DMS79 treated with DMSO at 0.1 percent for 48 hours (cell line): ENCODE results near the gene C22orf42.
"Not testable (repeated sequence)": the region's sequence is repeated elsewhere in the genome, so short reads cannot be mapped to it uniquely, and the experiment has no call there.

Source experiments
- DNase-seq: peaks from one replicate; lab custom pipeline; 2025; lab: John Stamatoyannopoulos, UW

The C22orf42 gene

DNA sequence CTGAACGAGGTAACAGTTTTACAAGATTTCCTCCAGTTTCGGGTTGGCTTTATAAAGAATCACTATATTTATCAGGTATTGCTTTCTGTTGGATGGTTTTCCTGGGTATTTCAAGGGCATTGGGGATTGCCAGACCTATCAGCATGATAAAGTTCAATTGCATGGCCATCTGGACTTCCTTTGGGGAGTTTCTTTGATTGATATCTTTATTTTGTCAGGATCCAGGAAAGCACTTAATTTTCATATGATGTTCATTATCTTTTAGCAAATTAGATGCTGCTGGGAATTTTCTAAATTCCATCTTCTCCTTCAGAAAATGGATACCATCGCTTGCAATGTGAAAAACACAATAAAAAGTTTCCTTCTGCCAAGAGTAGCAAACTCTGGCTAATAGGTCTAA, 24.5 kb upstream of the C22orf42 start:
- DNase-seq = no peak

DNA sequence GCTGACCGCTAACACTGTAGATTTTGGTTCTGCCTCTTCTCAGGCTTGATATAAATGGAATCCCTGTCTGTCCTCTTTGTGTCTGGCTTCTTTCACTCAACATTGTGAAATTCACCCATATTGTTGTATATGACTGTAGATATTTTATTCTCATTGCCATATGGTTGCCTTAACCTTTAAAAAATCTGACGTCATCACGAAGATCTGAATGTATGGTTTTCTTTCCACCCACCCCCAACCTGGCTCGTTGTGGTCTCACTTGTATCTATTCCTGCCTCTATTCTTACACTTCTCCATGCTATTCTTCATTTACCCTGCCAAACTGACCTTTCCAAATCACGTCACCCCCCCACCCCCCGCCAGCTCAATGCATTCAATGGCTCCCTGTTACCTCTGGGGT, 21.9 kb upstream of the C22orf42 start:
- DNase-seq = no peak

DNA sequence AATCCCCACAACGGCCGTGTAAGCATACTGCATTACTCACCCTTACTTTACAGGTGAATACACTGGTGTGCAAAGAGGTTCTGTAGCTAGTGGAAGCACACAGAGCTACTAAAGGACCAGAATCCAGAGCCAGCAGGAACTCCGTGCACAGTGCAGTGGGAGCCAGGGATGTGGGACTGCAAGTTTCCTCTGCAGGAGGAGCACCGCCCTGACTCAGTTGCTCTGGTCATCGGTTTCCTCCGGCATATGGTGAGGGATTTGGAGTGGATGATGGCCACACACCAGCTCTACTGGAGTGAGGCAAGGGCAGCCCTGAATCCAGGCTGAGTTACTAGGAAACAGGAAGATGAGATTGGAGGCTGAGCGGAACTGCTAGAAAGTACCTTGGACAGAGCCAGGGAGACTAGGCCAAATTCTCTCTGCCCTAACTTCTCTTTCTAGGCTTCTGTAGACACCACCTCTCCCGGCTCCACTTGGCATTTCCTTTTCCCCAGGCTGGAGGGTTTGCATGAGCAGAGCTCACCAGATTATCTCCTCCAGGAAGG, 18.2 kb upstream of the C22orf42 start:
- DNase-seq = no peak

DNA sequence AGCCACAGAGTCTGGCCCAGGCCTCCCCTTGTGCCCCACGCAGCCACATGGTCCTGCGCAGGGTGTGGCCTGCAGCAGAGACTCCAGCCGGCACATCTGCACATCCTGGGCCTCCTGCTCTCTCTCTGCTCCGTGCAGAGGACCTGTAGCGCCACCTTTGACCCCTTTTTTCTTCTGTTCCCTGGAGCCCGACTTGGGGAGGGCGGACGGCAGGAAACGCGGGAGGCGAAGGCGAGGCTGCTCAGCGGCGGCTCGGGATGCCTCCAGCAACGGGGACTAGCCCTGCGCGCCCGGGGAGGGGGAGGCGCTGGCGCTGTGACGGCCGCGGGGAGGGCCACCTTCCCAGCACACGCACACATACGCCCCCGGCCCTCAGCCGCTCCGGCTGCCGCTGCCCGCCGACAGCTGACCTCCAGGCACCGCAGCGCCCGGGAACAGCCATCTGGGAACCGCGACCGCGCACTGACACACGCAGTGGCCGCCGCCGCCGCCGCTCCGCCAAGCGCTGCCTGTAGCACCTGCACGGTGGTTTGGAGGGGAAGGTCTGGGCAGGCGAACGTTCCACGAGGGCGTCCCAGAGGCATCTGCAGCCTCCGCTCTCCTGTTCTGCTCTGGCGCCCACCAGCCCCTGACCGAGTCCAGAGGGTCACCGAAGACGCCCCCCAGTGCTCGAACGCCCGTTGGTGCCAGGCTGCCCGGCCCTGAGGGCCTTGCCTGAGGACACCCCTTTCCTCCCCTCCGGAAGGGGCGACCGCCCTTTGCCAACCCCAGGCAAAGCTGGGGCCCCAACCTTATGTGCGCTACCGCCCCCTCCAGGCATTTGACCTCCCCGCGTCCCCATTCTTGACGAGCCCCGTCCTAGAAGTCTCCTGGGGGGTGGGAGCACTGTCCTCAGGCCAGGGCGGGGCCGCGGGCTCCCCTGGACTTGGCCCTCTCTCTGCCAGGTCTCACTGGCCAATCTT, 16.9 kb upstream of the C22orf42 start:
- DNase-seq = no peak

DNA sequence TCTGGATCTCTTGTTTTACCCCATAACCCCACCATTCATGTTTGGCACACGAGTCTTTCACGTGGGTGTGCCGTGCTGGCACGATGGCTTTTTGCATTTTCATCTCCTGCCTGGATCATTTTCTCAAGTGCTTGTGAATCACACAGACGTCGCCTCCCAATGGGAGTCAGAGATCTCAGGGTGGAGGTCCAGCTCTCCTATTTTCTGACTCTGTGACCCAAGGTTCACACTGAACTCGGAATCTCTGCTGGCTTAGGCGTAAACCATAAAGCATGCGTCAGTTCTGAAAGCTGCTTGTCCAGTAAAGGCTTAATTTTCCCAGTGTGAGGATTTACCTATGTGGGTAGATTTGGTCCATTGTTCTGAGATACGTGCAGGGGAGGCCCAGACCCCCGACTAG, 16.0 kb upstream of the C22orf42 start:
- no peak for DNase-seq

DNA sequence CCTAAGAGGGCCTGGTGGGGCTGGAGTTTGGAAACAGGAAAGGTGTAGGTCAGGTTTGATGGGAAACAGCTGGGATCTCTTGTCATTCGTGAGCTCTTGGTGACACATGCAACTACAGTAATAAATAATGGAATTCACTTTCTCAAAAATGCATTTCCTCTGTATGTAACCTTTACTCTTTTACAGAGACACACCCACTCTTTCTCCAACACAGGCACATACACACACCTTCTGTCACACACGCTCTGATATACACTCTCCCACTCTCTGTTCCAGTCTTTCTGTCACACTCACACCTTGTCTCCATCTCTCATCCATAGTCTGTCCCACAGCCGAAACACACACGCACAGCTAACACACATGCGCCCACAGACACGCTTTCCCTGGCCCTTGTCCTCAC, 6.6 kb upstream of the C22orf42 start:
- DNase-seq = no peak

DNA sequence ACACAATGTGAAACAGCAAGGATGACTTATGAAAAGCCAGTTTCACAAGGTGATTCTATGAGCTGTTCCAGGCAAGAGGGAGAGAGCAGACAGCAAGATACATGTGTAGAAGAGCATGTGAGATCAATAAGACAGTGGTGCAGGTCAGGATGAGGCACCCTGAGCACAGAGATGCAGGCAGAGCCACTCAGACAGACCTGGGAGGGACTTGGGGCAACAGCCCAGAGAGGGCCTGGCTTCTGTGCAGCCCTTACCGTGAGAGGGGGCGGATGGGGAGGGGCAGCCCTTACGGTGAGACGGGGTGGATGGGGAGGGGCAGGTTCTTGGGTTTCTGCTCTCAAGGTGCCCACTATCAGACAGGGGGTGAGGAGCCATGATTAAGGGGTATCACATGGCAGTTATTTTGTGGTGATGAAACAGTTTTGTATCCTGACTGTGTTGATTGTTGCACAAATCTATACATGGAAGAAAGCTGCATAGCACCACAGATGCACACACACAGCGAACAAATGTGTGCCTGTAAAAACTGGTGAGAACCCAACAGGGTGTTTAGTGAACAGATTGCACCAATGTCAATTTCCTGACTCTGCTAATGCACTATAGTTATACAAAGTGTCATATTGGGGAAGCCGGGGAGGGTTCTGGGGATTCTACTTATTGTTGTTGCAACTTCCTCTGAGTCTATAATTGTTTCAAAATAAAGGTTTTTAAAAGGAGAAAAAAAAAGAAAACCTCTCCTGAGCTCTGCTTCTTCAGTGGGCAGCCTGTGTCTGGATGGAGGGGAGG, 5.2 kb upstream of the C22orf42 start:
- no peak for DNase-seq

DNA sequence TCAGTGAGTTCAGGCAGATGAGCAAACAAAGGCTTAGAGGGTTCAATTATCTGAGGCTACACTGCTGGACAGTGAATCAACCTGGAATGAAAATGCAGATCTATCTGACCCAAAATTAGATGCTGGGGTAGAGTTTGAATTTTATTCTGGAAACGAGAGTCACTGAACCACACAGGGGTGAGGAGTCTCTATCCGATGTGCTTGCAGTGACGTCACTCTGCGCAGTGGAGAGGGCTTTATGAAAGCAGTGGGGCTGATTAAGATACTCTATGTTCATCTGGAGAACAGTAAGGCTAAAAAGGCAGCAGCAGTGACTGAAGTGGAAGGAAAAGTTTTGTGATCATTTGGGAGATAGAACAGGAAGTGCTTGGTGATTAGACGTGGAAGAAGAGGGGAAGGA, 1.3 kb upstream of the C22orf42 start:
- DNase-seq = not testable (repeated sequence)

DNA sequence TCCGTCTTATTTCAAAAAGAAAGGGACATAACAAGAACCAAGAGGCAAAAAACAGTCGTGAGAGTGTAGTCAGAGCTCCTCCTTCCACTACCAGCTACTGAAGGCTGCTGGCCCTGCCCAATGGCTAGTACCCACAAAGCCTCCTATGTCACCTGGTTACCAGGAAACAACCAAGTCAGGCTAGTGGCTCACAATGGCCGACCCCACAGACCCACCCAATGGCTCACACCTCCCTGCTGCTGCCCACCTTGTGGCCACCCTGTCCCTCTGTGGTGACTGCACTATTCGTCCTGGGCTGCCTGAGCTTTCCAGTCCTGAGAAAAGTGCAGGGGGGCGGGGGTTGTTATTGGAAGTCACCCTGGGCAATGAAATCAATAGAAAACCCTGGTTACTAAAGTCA, 1.5 kb downstream of the C22orf42 start:
- not testable (repeated sequence) for DNase-seq

DNA sequence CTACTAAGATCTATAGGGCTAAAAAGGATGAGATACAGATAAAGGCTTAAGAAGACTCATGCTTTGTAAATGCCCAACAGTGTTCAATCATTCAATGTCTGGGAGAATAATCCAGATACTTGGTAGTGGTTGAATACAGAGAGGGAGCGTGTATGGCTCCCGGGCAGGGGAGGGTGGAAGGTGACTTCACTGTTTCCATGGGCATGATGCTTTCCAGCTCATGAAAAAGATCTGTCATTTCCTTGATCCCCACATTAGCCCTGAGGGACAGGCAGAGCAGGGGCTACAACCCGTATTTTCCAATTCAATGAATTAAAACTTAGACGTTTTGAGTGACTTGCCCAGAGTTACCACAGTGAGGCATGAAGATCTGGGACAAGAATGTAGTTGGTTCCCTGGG, 4.4 kb downstream of the C22orf42 start:
- DNase-seq = not testable (repeated sequence)

DNA sequence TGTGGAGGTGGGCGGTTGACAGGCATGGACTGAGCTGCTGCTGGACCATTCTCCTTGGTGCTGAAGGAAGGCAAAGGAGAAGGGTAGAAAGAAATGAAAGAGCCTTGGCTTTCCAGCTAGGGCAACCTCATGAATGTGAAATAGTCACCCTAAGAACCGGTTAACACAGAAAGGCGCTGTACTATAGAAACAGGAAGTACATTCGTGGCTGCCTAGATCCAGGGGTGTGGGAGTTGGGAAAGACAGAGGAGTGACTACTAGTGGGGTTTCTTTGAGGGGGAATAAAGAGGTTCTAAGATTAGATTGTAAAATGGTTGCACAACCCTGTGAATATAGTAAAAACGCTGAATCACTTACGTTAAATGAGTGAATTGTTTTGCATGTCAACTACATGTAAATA, 7.5 kb downstream of the C22orf42 start:
- DNase-seq = not testable (repeated sequence)

DNA sequence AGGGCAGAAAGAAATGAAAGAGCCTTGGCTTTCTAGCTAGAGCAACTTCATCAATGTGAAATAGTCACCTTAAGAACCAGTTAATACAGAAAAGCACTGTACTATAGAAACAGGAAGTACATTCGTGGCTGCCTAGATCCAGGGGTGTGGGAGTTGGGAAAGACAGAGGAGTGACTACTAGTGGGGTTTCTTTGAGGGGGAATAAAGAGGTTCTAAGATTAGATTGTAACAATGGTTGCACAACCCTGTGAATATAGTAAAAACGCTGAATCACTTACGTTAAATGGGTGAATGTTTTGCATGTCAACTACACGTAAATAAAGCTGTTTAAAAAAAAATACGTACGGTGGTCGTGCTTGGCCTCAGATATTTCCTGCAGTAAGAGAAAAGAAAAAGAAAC, 8.5 kb downstream of the C22orf42 start:
- DNase-seq = not testable (repeated sequence)

DNA sequence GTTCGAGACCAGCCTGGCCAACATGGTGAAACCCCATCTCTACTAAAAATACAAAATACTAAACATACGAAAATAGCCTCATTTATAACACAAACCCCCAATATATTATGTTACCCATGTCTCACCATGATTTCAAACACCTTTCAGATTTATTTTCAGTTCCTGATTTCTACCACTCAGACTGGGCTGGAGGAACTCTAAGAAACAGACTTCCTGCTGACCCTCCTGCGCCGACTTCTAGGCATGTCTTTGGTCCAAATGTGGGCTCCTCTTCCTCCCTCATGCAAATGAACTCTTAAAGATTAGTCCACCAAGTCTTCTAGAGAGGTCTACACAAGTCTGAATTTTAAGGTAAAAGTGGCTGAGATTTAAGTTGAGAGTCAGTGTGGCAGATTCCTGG, 10.7 kb downstream of the C22orf42 start:
- not testable (repeated sequence) for DNase-seq

DNA sequence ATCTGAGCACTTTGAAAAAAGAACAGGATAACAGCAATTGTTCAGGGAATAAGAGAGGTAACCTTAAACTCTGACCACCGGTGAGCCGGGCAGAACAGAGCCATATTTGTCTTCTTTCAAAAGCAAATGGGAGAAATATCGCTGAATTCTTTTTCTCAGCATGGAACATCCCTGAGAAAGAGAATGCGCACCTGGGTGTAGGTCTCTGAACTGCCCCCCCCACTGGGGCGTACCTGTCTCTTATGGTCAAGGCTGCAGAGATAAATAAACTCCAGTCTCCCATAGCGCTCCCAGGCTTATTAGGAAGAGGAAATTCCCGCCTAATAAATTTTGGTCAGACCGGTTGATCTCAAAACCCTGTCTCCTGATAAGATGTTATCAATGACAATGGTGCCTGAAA, 12.0 kb downstream of the C22orf42 start:
- DNase-seq = not testable (repeated sequence)

DNA sequence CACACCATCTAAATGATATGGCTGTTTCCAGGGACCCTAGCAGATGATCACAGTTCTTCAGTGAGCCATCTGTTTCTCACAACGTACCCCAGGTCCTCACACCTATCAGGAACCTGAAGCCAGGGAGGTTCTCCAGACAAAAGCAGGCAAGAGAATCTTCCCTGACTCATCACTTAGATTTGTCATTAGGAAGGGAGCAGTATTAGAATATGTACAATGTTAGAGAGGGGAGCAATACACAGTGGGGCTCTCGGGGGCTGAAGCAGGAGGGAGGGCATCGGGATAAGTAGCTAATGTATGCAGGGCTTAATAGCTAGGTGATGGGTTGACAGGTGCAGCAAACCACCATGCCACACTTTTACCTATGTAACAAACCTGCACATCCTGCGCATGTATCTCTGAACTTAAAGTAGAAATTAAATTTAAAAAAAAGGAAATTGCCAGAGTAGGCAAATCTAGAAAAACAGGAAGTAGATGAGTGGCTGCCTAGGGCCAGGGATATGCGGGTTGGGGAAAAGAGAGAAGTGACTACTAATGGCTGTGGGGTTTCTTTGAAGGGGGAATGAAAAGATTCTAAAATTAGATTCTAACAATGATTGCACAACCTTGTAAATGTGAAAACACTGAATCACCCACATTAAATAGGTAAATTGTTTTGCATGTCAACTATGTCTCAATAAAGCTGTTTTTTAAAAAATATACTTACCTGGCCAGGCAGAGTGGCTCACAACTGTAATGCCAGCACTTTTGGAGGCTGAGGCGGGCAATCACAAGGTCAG, 14.4 kb downstream of the C22orf42 start:
- DNase-seq = no peak

DNA sequence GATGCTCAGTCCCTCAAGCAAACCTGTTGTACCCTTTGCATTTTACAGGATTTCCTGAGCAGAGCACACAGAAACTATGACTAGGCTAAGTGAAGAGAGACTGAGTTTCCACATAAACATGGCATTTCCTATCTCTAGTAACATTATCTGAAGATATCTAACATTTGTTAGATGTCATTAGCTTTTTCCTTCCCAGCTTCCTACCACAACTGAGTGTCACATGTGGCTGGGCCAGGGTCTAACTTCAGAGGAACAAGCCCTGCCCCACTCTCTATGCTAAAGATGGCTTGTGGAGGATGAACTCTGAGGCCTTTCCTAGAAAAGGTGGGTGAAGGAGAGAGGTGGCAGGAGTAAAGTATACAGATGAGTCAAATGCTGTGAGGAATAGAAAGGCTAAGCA, 16.5 kb downstream of the C22orf42 start:
- no peak for DNase-seq

DNA sequence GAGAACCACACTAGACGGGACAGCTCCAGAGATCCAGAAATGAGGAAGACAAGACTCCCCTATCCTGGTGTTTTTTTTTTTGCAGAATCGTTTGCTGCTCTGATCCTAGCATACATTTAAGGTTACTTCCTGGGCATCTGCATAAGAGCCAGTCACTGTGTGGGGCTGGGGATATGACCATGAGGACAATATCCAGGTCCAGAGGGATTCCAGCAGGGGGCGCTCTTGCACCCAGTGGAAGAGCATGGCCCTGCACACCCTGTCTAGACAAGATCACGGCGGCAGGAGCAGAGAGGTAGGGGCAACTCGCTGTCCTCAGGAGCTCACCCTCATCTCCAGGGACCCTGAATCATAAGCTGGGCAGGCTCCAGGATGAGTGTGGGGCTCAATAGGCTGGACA, 18.4 kb downstream of the C22orf42 start:
- DNase-seq = not testable (repeated sequence)

DNA sequence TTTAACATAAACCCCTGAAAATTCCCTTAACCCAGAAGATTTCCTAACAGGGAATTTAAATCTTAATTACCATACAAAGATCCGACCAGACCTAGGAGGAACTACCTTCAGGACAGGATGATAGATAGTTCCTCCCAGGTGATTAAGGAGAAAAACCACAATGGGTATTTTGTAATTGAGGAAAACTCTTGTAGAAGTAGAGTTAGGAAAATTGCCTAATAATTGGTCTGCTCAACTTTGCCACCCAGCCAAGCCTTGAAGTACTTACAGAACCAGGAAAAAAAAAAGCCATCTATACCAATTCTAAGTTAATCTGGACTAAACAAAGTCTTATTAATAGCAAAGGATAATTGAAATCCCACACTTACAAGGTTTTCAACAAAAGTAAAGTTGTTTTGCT, 20.5 kb downstream of the C22orf42 start:
- DNase-seq = not testable (repeated sequence)

DNA sequence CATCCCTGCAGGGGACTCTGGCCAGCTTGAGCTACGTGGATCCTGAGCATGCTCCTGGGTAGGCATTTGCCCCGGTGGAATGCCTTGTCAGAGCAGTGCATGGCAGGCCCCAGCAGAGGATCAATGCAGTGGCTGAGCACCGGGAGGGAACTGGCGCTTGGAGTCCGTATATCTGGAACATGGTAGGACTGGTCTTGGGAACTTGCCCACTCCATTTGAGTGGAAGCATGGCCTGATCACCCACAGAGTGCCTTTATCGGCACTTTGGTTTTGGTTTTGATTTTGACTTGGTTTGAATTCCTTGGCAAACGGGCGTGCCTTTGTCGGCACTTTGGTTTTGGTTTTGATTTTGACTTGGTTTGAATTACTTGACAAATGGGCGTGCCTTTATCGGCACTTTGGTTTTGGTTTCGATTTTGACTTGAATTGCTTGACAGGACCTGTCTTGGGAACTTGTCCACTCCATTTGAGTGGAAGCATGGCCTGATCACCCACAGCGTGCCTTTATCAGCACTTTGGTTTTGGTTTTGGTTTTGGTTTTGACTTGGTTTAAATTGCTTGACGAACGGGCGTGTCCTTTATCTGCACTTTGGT, 21.3 kb downstream of the C22orf42 start:
- peak; percentile 1 for DNase-seq

DNA sequence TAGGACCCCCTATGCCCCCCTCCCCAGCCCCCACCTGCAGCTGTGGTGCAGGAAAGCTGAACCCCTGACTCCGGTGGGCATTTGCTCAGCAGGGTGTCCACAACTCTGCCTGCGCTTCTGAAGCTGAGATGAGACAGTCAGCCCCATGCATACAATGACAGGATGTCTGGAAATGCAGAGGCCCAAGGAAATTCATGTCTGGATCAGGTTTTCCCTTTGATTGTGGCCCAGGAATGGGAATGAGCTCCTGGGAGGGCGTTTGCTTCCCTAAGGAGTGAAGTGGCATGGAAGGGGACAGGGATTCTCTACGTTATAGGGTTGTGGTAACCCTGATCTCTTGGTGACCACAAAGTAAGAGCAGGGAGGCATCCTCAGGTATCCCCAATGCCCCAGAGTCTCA, 22.2 kb downstream of the C22orf42 start:
- not testable (repeated sequence) for DNase-seq

DNA sequence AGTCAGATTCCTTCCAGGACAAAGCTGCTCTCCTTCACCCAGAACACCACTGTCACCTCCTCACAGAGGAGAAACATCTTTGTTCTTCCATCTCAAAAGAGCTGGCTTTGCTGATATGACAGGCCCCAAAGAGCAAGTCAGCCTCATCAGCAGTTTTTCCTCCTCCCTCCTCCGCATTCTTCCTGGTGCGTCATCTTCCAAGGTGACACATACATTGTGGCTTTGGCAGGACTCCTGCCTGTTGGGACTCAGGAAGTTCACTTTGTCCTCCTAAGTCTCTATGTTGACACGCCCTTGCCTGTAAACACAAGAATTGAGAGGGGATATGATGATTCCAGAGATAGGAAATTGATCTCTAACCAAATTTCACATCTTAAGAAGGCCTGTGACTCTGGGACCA, 23.1 kb downstream of the C22orf42 start:
- not testable (repeated sequence) for DNase-seq

DNA sequence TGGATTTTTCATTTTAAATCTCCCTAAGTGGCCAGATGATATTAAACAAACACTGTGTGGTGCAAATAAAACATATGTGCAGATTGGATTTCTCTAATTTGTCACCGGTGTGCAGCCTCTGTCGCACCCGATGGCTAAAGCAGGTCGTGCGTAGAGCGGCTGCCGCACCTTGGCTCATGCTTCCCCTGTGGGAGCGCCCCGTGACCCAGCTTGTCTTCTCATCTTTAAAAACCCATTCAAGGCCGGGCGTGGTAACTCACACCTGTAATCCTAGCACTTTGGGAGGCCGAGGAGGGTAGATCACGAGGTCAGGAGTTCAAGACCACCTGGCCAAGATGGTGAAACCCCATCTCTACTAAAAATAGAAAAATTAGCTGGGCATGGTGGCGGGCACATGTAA, 24.3 kb downstream of the C22orf42 start:
- DNase-seq = not testable (repeated sequence)
